Natural killer cell (primary cell): ENCODE results near the gene ERF. TPM values are rescaled to one million over a fixed set of nuclear protein-coding genes. Genes with fewer than 3 reads are reported as not detected.

Experiments used
- ATAC-seq, 3 donors: fragments of 150-1000 bp in 2 of 3; fragments of 200-7000 bp in 1 of 3; cut with Tn5 transposase; 1 replicate in 1 of 3; 2 replicates in 2 of 3; pipeline ENCODE4 v1.10.0; 2021; ENCODE audit warnings: mild to moderate bottlenecking in 2 of 3, moderate library complexity in 2 of 3
- DNase-seq, 2 donors: peaks; one replicate each; pipeline versions ENCODE4 v3.0.0 to v3.0.0-alpha.2; 2013 to 2021; ENCODE audit warnings: mixed read lengths in 1 of 2
- H3K27ac ChIP-seq: one replicate; pipeline ENCODE4 v1.5.1; 2013; ENCODE audit warnings: mild to moderate bottlenecking, low read length
- H3K27me3 ChIP-seq: one replicate; pipeline ENCODE4 v1.6.1; 2013; ENCODE audit warnings: low read length; ENCODE audit not compliant: control insufficient read depth, insufficient read depth
- H3K36me3 ChIP-seq: one replicate; pipeline ENCODE4 v1.6.1; 2013; ENCODE audit warnings: low read length; ENCODE audit not compliant: control insufficient read depth, insufficient read depth
- H3K4me1 ChIP-seq: one replicate; pipeline ENCODE4 v1.6.1; 2013; ENCODE audit warnings: low read length; ENCODE audit not compliant: control insufficient read depth, insufficient read depth
- H3K4me3 ChIP-seq: one replicate; pipeline ENCODE4 v1.5.1; 2013; ENCODE audit warnings: low read length
- H3K9me3 ChIP-seq: one replicate; pipeline ENCODE4 v1.6.1; 2013; ENCODE audit warnings: low read length; ENCODE audit not compliant: control insufficient read depth, insufficient read depth
- H3K27ac Mint-ChIP-seq, 2 donors: one replicate each; pipeline ENCODE4 v1.8.0; 2022; ENCODE audit warnings: mild to moderate bottlenecking in 2 of 2, mixed read lengths in 2 of 2, moderate library complexity in 1 of 2
- H3K27me3 Mint-ChIP-seq, 2 donors: one replicate each; pipeline ENCODE4 v1.8.0; 2022; ENCODE audit warnings: low read depth in 2 of 2, mixed read lengths in 2 of 2
- H3K36me3 Mint-ChIP-seq: one replicate; pipeline ENCODE4 v1.8.0; 2022; ENCODE audit warnings: mixed read lengths
- H3K4me1 Mint-ChIP-seq, 2 donors: one replicate each; pipeline ENCODE4 v1.8.0; 2022; ENCODE audit warnings: mixed read lengths in 2 of 2
- H3K4me3 Mint-ChIP-seq: one replicate; pipeline ENCODE4 v1.8.0; 2022; ENCODE audit warnings: mild to moderate bottlenecking, moderate library complexity, mixed read lengths
- H3K9me3 Mint-ChIP-seq, 2 donors: one replicate each; pipeline ENCODE4 v1.8.0; 2022; ENCODE audit warnings: mixed read lengths in 2 of 2
- CTCF ChIP-seq: fragments of 200-600 bp; IDR thresholded peaks from one replicate; pipeline ENCODE4 v1.8.0; 2022; ENCODE audit warnings: antibody characterized with exemption
- whole genome bisulfite sequencing: methylation state at CpG from one replicate; pipeline ENCODE4 v1.1.7; 2013; ENCODE audit warnings: missing lambda C conversion rate; ENCODE audit not compliant: insufficient coverage; 5-methylcytosine and 5-hydroxymethylcytosine counted together
- intact Hi-C: fragments of 100-400 bp; cut with micrococcal nuclease; formaldehyde crosslinking; loops from one replicate; pipeline ENCODE4 v1.14.2; 2022
- total RNA-seq, 4 donors: library from RNA; stranded (reverse); fragments of 120-200 nt in 1 of 4; gene quantifications; one replicate each; pipeline versions ENCODE4 v1.2.3 to v1.2.4, GENCODE V29; 2013 to 2022

Gene ERF
- total RNA-seq, 3 donors from 2014 or later (not counting 1 experiment from before 2014, with no cell fraction given): 58.3 to 115 (median 75.6) TPM

- Mint-ChIP-seq H3K27ac (no peak overlapping the region), H3K9me3 (no peaks in the 10 kb centered on the region), H3K4me1 (peaks cover 13 to 29% of the 10 kb centered on the region in 2 donors), H3K4me3 (no peak overlapping the region), H3K36me3 (no peaks in the 10 kb centered on the region), H3K27me3 (no peaks in the 10 kb centered on the region)
- Histone ChIP-seq H3K9me3 (no peaks in the 10 kb centered on the region), H3K27ac (no peak overlapping the region), H3K27me3 (no peaks in the 10 kb centered on the region), H3K4me1 (peaks cover 19% of the 10 kb centered on the region), H3K36me3 (peaks cover 64% of the 10 kb centered on the region), H3K4me3 (no peak overlapping the region)
- DNase-seq (no peak), ATAC-seq (no peak)
- TF ChIP-seq CTCF: no peak
- 95% methylated on average over 22 of the region's 22 CpGs for WGBS
- intact Hi-C loops: no loop called here
Measured at GRCh38 chr19:42288881-42289555, 34.1 kb upstream of the ERF start.

GRCh38 chr19:42288387-42288786, 33.5 kb upstream of the ERF start:
- no peak for TF ChIP-seq CTCF
- H3K36me3 Mint-ChIP-seq: no peaks in the 10 kb centered on the region
- Histone ChIP-seq H3K9me3 (no peaks in the 10 kb centered on the region), H3K27ac (no peak overlapping the region), H3K4me1 (peaks cover 19% of the 10 kb centered on the region), H3K36me3 (peaks cover 62% of the 10 kb centered on the region), H3K27me3 (no peaks in the 10 kb centered on the region), H3K4me3 (no peak overlapping the region)
- H3K9me3 Mint-ChIP-seq: no peaks in the 10 kb centered on the region
- no peak overlapping the region for H3K27ac Mint-ChIP-seq
- DNase-seq: no peak
- no peaks in the 10 kb centered on the region for H3K27me3 Mint-ChIP-seq
- 81% methylated on average over 4 of the region's 4 CpGs for WGBS
- H3K4me1 Mint-ChIP-seq: peaks cover 13 to 29% of the 10 kb centered on the region in 2 donors
- H3K4me3 Mint-ChIP-seq: no peak overlapping the region
- ATAC-seq: no peak
- intact Hi-C loops: no loop called here

GRCh38 chr19:42287827-42288107, 32.8 kb upstream of the ERF start:
- H3K9me3 Mint-ChIP-seq: no peaks in the 10 kb centered on the region
- peaks cover 56% of the 10 kb centered on the region for H3K36me3 ChIP-seq
- WGBS: 97% methylated on average over 10 of the region's 10 CpGs

More at GRCh38 chr19:42287827-42288107, 32.8 kb upstream of the ERF start:
- Mint-ChIP-seq H3K36me3 (no peaks in the 10 kb centered on the region), H3K4me3 (no peak overlapping the region), H3K4me1 (peaks cover 13 to 29% of the 10 kb centered on the region in 2 donors), H3K27ac (no peak overlapping the region), H3K27me3 (no peaks in the 10 kb centered on the region)
- H3K4me1 ChIP-seq: peaks cover 25% of the 10 kb centered on the region
- DNase-seq: no peak
- no peak overlapping the region for H3K4me3 ChIP-seq
- ATAC-seq: no peak
- intact Hi-C loops: no loop called here
- no peaks in the 10 kb centered on the region for H3K9me3 ChIP-seq
- no peak overlapping the region for H3K27ac ChIP-seq
- TF ChIP-seq CTCF: no peak
- no peaks in the 10 kb centered on the region for H3K27me3 ChIP-seq
